ENCODE measurements around the gene TLR5. TPM values are rescaled to one million over a fixed set of nuclear protein-coding genes. Genes with fewer than 3 reads are reported as not detected.

Gene TLR5
- polyA plus RNA-seq, 1 donor (not counting 4 experiments of a cell fraction or from before 2014, with no cell fraction given): 1.3 TPM

- Histone ChIP-seq H4K20me1 (ENCODE audit: control insufficient read depth, extremely low read depth, insufficient read depth, low read length) (no peaks in the 10 kb centered on the region), H3K27ac (ENCODE audit: control insufficient read depth, insufficient read depth, low read length) (no peak overlapping the region), H3K27me3 (ENCODE audit: control insufficient read depth, extremely low read depth, insufficient read depth, low read length) (no peaks in the 10 kb centered on the region), H3K79me2 (ENCODE audit: control insufficient read depth, insufficient read depth, low read length) (no peaks in the 10 kb centered on the region), H2AFZ (ENCODE audit: control insufficient read depth, low read length) (no peak overlapping the region), H3K9ac (ENCODE audit: control insufficient read depth, extremely low read depth, insufficient read depth, low read length) (no peak overlapping the region), H3K9me3 (ENCODE audit: control insufficient read depth, low read depth, low read length) (no peaks in the 10 kb centered on the region), H3K9me1 (ENCODE audit: control insufficient read depth, extremely low read depth, insufficient read depth, low read length) (no peaks in the 10 kb centered on the region), H3K36me3 (ENCODE audit: control insufficient read depth in 2 of 2, extremely low read depth in 1 of 2, insufficient read depth in 2 of 2, low read length in 2 of 2) (no peaks in the 10 kb centered on the region), H3K4me1 (ENCODE audit: control insufficient read depth, extremely low read depth, insufficient read depth, low read length) (peaks cover 21% of the 10 kb centered on the region), H3K4me2 (ENCODE audit: control insufficient read depth, extremely low read depth, insufficient read depth, low read depth, low read length) (peak overlapping the region; percentile 41), H3K4me3 (ENCODE audit: control insufficient read depth in 2 of 3, extremely low read depth in 1 of 3, insufficient read depth in 2 of 3, low read depth in 1 of 3, low read length in 3 of 3) (no peak overlapping the region)
- TF ChIP-seq EZH2 (IDR thresholded peaks at IDR 0.05; ENCODE audit: low read length) (no peak), CTCF (optimal IDR thresholded peaks at IDR 0.05 in 1 of 3, IDR thresholded peaks at IDR 0.05 in 1 of 3, conservative IDR thresholded peaks at IDR 0.05 in 1 of 3; ENCODE audit: extremely low read depth in 1 of 3, insufficient read depth in 2 of 3, low read length in 3 of 3) (no peak)
- dilution Hi-C loops (cut with MboI; ENCODE audit: extremely low pct_ligation_motif_present, low sequenced_read_pairs): no loop called here
- DNase-seq (ENCODE audit: low read depth, low spot score) (no peak), FAIRE-seq (peak; percentile 13)
Measured at GRCh38 chr1:223183268-223183862, 40.3 kb upstream of the TLR5 start.

- Histone ChIP-seq H3K4me1 (ENCODE audit: control insufficient read depth, extremely low read depth, insufficient read depth, low read length) (peaks cover 21% of the 10 kb centered on the region), H3K9ac (ENCODE audit: control insufficient read depth, extremely low read depth, insufficient read depth, low read length) (no peak overlapping the region), H3K79me2 (ENCODE audit: control insufficient read depth, insufficient read depth, low read length) (no peaks in the 10 kb centered on the region), H4K20me1 (ENCODE audit: control insufficient read depth, extremely low read depth, insufficient read depth, low read length) (no peaks in the 10 kb centered on the region), H3K9me1 (ENCODE audit: control insufficient read depth, extremely low read depth, insufficient read depth, low read length) (no peaks in the 10 kb centered on the region), H3K27me3 (ENCODE audit: control insufficient read depth, extremely low read depth, insufficient read depth, low read length) (no peaks in the 10 kb centered on the region), H3K4me2 (ENCODE audit: control insufficient read depth, extremely low read depth, insufficient read depth, low read depth, low read length) (peak overlapping the region; percentile 46), H3K4me3 (ENCODE audit: control insufficient read depth in 2 of 3, extremely low read depth in 1 of 3, insufficient read depth in 2 of 3, low read depth in 1 of 3, low read length in 3 of 3) (peak overlapping the region in 1 of 3 experiments; percentile 14), H2AFZ (ENCODE audit: control insufficient read depth, low read length) (peak overlapping the region; percentile 24), H3K27ac (ENCODE audit: control insufficient read depth, insufficient read depth, low read length) (no peak overlapping the region), H3K36me3 (ENCODE audit: control insufficient read depth in 2 of 2, extremely low read depth in 1 of 2, insufficient read depth in 2 of 2, low read length in 2 of 2) (no peaks in the 10 kb centered on the region), H3K9me3 (ENCODE audit: control insufficient read depth, low read depth, low read length) (no peaks in the 10 kb centered on the region)
- TF ChIP-seq CTCF (optimal IDR thresholded peaks at IDR 0.05 in 1 of 3, IDR thresholded peaks at IDR 0.05 in 1 of 3, conservative IDR thresholded peaks at IDR 0.05 in 1 of 3; ENCODE audit: extremely low read depth in 1 of 3, insufficient read depth in 2 of 3, low read length in 3 of 3) (no peak), EZH2 (IDR thresholded peaks at IDR 0.05; ENCODE audit: low read length) (no peak)
- FAIRE-seq (peak; percentile 98), DNase-seq (ENCODE audit: low read depth, low spot score) (no peak)
- dilution Hi-C loops (cut with MboI; ENCODE audit: extremely low pct_ligation_motif_present, low sequenced_read_pairs): no loop called here
Measured at GRCh38 chr1:223180731-223181321, 37.8 kb upstream of the TLR5 start.
